Right lung (tissue), 10 donors: ENCODE data around the gene LTC4S. TPM values are rescaled to one million over a fixed set of nuclear protein-coding genes. Genes with fewer than 3 reads are reported as not detected.
A peak's percentile ranks its signal among the peaks of the same experiment; 100 is the strongest.
"Not testable (repeated sequence)": the region's sequence is repeated elsewhere in the genome, so short reads cannot be mapped to it uniquely, and the experiment has no call there.

ENCODE experiments used
- DNase-seq, 2 donors: peaks; one replicate each; pipeline ENCODE4 v3.0.0-alpha.2; 2013
- long read RNA-seq, 8 donors: transcript quantifications; one replicate each; lab custom pipeline, GENCODE V29; 2026
- polyA plus RNA-seq, 5 donors: library from polyadenylated mRNA; unstranded; fragments of 120-200 nt; gene quantifications; one replicate each; pipeline versions ENCODE4 v1.2.1 to v1.2.3, GENCODE V29; 2013; ENCODE audit warnings: inconsistent platforms in 1 of 5, low replicate concordance in 1 of 5; ENCODE audit not compliant: insufficient read length in 5 of 5, insufficient read depth in 1 of 5

The LTC4S gene, protein sequence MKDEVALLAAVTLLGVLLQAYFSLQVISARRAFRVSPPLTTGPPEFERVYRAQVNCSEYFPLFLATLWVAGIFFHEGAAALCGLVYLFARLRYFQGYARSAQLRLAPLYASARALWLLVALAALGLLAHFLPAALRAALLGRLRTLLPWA
- polyA plus RNA-seq = 10 to 100 TPM in 1 of 5 donors, 1 to 10 TPM in 4; 3.0 to 10.5 (median 4.4) TPM
- long read RNA-seq, donor 1, partial matches to known transcripts = 0 of 3 reads
- long read RNA-seq, donor 1, other reads (novel, unspliced or antisense) = 0 of 3 reads
- long read RNA-seq, donor 2, partial matches to known transcripts = 0 of 2 reads
- long read RNA-seq, donor 2, other reads (novel, unspliced or antisense) = 0 of 2 reads
- long read RNA-seq, donor 3, transcript LTC4S-201 (5 exons, 666 nt) = major isoform, 10 of 10 reads
- long read RNA-seq, donor 3, partial matches to known transcripts = 0 of 10 reads
- long read RNA-seq, donor 3, other reads (novel, unspliced or antisense) = 0 of 10 reads
- long read RNA-seq, donor 4, partial matches to known transcripts = 0 of 3 reads
- long read RNA-seq, donor 4, other reads (novel, unspliced or antisense) = 0 of 3 reads
- long read RNA-seq, donor 5, partial matches to known transcripts = 0 of 5 reads
- long read RNA-seq, donor 5, other reads (novel, unspliced or antisense) = 0 of 5 reads
- long read RNA-seq, donor 6, transcript LTC4S-201 (5 exons, 666 nt) = major isoform, 6 of 9 reads
- long read RNA-seq, donor 6, partial matches to known transcripts = 0 of 9 reads
- long read RNA-seq, donor 6, other reads (novel, unspliced or antisense) = 0 of 9 reads
- long read RNA-seq, donor 7, partial matches to known transcripts = 0 of 1 reads
- long read RNA-seq, donor 7, other reads (novel, unspliced or antisense) = 0 of 1 reads
- long read RNA-seq, donor 8, partial matches to known transcripts = 0 of 1 reads
- long read RNA-seq, donor 8, other reads (novel, unspliced or antisense) = 0 of 1 reads

DNA sequence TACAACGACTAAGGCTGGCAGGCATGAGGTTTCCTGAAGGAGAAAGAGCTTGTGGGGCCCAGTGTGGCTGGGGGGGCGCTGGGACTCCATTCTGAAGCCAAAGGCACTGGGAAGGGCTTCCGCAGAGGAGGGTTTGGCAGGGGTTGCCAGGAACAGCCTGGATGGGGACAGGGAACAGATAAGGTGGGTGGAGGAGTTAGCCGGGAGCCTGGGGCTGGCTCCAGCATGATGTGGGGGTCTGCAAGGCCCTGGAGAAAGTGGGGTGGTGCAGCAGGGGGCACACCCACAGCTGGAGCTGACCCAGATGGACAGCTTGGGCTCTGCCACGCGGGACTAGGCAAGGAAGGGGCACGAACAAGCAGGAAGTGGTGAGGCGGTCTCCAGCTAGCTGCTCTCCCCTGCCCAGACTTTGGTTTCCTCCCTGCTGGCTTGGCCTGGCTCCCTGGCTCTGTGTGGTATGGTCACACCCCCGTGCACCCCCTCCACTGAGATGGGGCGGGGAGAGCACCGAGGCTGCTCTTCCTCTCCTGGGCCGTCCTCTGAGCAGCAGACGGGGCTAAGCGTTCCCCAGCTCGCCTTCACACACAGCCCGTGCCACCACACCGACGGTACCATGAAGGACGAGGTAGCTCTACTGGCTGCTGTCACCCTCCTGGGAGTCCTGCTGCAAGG lies at the start of gene LTC4S:
Gene LTC4S (plus strand): TSS at position 519 of the 672 bp plus-strand sequence. CDS start 95 bp downstream, at position 614.
- DNase-seq = no peak

DNA sequence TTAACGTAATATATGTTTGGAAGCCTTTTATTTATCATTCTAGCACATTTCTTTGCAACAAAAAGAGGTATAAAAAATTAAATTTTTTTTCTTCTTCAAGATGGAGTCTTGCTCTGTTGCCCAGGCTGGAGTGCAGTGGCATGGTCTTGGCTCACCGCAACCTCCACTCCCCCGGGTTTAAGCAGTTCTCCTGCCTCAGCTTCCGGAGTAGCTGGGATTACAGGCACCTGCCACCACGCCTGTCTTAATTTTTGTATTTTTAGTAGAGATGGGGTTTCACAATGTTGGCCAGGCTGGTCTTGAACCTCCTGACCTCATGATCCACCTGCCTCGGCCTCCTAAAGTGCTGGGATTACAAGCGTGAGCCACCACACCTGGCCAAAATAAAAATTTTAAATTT lies 49.7 kb upstream of the LTC4S start:
- DNase-seq = not testable (repeated sequence)

DNA sequence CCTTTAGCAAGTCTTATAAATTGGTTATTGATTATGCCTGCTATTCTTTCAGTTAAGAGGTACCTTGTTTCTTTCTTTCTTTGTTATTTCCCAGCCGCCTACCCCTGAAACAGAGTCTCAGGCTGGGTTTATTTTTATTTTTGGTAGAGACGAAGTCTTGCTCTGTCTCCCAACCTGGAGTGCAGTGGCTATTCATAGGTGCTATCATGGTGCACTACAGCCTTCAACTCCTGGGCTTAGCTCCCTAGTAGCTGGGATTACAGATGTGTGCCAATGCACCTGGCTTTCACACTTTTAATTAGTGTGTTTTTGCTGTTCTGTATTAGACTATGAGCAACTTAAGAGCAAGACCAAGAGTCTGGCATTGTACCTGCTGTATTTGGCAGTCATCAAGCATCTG lies 46.9 kb upstream of the LTC4S start:
- DNase-seq = no peak

DNA sequence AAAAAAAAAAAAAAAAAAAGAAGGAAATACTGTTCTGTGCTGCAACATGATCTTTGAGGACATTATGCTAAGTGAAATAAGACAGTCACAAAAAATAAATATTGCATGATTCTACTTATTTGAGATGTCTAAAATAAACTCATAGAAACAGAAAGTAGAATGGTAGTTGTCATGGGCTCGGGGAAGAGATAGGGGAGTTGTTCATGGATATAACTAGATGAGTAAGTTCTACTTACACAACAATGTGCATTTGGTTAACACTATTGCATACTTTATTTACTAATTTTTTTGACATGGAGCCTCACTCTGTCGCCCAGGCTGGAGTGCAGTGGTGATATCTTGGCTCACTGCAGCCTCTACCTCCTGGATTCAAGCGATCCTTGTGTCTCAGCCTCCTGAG lies 46.0 kb upstream of the LTC4S start:
- no peak for DNase-seq

DNA sequence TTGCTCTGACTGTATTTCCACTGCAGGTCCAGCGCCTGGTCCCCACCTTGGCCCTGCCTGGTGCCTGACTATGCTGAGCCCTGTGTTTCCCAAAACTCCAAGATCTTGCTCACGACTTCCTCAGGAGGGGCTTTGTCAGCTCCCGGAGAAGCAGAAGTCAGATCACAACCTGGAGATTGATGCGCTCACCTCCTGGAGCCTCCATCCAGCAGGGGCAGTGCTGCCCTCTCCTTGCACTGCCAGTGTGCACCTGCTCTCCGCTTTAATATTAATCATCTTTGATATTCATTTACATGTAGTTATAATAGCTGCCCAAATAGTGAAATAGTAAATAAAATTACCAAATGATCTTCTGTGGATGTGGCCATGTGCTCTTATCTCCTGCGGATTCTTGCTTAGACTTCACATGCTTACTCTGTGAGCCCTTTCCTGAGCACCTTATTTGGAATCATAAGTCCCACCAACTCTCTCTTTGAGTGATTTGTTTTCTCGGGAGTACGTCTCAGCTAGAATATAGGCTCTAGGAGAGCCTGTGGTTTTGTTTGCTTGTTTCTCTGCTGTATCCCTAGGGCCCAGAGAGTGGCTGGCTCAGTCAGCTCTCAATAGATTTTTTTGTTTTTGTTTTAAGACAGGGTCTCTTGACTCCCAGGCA lies 43.8 kb upstream of the LTC4S start:
- no peak for DNase-seq

DNA sequence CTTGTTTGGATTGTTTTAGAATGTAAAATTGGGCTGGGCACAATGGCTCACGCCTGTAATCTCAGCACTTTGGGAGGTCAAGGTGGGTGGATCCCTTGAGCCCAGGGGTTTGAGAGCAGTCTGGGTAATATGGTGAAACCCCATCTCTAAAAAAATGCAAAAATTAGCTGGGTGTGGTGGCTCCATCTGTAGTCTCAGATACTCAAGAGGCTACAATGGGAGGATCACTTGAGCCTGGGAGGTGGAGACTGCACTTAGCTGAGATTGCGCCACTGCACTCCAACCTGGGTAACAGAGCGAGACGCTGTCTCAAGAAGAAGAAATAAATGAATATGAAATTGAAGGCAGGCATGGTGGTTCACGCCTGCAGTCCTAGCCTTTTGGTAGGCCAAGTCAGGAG lies 39.8 kb upstream of the LTC4S start:
- DNase-seq = no peak

DNA sequence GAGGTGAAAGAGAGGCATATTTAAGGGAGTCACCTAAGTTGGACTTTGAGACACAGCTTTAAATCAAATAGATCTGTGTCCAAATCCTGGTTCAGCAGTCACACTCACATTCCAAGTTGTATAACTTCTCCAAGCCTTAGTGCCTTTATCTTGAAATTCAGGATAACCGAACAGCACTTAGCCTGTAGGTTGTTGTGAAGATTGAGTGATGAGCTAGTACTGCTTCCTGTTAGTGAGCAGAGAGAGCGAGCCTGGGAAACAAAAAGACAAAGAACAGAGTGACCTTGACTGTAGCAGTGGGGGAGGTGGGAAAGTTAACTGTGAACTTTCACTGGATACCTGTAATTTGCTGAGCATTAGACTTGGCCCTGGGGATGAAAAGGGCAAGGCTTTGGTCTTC lies 38.8 kb upstream of the LTC4S start:
- DNase-seq = no peak

DNA sequence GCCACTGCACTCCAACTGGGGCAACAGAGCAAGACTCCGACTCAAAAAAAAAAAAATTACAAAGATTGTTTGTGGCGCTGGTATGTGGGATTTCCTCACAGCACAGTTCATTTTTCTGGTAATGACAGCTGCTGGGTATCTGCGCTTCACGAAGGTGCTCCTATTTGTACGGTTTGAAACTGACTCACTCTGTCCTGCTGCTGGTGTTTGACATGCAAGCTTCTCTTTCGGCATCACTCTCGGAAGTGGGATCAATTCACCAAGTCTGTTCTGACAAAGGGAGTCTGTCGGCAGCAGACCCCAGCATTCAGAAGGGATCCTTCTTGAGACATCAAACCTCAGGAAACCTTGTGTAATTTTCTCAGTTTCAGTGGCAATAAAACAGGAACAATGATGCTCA lies 34.8 kb upstream of the LTC4S start:
- no peak for DNase-seq

DNA sequence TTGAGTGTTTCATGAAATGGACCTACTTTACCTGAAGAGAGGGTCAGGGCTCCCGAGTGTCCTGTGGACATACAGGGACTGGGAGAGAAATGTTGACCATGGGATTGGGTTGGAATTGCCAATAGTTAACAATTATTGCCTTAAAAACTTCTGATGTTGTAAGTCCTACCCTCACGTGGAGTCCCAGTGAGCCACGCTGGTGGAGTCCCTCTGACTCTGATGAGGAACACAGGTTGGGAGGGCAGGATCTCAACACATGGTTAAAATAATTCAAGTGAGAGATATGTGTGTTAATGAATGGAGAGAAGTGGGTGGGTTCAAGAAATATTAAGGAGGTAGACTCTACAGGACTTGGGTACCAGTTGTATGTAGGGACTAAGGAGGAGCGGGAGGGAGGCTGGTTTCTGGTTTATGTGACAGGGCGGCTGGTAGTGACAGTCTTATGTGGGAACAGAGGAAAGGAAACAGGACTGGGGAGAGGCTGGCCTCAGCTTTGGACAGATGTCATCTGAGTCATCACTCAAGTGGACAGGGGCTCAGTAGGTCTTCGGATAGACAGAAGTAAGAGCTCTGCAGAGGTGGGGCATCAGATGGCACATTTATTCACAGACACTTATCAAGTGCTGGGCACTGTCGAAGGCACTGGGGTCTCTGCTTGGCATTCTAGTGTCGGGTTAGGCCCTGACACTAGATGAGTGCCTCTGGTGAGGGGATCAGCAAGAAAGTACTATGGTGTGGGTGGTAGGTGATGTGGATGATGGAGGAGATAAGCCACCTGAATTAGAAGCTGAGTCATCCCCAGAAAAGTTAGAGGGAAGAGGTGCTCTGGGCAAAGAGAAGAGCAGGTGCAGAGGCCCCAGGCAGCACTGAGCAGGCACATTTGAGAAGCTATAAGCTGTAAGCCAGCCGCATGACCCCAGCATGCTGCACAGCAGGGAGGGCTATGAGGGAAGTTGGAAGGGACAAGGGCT lies 33.9 kb upstream of the LTC4S start:
- no peak for DNase-seq

DNA sequence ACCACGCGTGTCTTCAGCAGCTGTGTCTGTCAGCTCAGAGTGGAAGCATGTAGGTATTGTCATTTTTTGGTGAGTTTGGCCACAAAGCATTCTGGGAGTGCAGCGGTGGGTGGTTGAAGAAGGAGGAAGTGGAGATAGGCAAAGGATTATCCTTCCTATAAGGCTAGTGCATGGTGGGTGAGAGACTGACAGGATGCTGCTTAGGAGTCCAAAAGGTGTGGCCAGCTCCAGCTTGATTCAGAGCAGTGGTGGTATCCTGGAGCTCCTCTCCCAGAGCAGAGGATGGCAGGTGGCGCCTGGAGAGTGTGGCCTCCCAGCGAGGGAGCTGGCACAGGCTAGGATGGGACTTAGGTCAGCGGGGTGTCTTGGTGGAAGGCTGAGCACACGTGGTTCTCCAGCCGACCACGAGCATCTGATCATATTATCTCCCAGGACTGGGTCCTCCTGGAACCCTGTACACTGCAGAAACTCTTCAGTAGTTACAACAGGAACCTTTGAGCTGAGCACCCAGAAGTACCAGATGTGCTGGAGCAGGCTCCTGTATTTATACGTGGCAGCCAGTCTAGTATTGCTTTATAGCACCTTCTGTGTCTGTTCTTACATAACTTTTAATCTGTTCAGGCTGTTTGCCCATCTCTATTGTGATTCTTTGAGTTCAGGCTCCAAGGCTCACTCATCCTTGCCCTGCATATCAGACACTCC lies 31.6 kb upstream of the LTC4S start:
- no peak for DNase-seq

DNA sequence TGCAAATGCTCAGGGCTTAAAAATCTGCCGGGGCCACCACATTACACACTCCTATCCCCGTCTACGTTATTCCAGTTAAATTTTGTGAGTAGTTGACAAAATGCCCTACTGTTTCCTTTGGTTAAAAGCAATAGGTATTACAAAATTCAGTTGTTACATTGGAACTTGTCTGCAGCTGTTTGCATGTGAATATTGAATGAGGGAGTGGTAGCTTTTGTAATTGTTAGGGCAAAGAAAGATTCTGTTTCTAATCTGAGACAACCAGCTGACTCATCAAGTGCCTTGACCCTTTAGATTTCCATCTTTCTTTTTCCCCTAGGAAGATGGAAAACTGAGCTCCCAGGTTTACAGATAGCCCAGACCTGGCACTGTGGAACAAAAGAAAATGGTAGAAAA lies 31.0 kb upstream of the LTC4S start:
- DNase-seq = no peak

DNA sequence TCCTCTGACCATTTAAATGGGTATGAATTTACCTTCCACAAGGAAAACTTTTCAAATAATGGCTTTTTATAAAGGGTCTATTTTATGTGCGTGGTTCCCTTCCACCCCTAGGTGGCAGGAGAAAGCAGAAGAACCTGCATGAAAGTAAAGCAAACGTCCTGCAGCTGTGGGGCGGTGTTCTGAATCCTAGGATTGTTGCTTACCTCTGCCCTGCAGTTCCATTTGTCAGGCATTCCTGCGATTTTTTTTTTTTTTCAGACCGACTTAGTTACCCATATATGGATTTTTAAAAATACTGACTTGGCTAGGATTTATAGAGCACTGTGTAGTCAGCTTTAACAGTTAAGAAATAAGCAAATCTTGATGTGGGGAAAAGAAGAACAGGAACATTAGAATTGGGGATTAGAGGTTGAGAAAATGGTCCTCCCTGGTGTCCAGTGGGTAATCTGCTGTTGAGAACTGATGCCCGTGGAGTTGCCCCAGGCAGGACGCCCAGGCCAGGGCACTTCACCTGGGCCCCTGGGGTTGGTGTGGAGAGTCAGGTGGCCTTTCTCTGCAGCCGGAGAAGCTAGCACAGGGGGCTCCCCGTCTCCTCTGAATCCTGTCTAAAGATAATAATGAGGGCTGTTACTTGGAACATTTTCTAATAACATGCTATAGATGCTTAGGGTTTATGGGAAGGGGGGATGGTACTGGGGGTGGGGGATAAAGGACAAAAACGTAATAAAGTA lies 30.4 kb upstream of the LTC4S start:
- DNase-seq = peak; percentile 36 to 57

DNA sequence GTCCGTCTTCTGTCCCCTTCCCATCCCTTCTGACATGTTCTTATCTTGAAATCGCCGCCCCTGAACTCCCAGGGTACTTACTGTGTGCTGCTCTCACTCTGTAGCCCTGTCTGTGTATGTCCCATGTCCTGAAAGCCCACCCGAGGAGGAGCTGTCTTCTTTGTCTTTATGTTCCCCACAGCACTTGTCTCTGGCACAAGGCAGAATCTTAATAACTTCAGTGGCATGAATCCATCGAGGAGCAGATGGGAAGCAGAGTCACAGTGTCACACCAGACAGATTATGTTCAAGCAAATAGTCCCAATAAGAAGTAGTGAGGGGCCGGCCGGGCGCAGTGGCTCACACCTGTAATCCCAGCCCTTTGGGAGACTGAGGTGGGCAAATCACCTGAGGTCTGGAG lies 29.7 kb upstream of the LTC4S start:
- DNase-seq = no peak

DNA sequence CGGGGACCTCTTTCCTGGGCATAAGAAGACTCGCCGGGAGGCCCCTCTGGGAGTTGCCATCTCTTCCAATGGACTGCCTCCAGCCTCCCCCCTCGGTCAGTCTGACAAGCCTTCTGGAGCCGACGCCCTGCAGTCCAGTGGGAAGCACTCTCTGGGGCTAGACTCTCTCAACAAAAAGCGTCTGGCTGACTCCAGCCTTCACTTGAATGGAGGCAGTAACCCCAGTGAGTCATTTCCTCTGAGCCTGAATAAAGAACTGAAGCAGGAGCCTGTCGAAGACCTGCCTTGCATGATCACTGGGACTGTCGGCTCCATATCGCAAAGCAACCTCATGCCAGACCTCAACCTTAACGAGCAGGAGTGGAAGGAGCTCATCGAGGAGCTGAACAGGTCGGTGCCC lies 28.4 kb upstream of the LTC4S start:
- no peak for DNase-seq

DNA sequence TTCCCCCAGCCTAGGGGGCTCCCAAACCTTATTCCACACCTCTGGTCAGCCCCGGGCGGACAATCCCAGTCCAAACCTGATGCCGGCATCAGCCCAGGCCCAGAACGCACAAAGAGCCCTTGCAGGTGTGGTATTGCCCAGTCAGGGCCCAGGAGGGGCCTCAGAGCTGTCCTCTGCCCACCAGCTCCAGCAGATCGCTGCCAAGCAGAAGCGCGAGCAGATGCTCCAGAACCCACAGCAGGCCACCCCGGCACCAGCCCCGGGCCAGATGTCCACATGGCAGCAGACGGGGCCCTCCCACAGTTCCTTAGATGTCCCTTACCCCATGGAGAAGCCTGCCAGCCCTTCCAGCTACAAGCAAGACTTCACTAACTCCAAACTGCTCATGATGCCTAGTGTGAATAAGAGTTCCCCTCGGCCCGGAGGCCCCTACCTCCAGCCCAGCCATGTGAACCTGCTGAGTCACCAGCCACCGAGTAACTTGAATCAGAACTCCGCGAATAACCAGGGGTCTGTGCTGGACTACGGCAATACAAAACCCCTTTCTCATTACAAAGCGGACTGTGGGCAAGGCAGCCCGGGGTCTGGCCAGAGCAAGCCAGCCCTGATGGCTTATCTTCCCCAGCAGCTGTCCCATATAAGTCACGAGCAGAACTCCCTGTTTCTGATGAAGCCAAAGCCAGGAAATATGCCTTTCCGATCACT lies 27.6 kb upstream of the LTC4S start:
- DNase-seq = no peak

DNA sequence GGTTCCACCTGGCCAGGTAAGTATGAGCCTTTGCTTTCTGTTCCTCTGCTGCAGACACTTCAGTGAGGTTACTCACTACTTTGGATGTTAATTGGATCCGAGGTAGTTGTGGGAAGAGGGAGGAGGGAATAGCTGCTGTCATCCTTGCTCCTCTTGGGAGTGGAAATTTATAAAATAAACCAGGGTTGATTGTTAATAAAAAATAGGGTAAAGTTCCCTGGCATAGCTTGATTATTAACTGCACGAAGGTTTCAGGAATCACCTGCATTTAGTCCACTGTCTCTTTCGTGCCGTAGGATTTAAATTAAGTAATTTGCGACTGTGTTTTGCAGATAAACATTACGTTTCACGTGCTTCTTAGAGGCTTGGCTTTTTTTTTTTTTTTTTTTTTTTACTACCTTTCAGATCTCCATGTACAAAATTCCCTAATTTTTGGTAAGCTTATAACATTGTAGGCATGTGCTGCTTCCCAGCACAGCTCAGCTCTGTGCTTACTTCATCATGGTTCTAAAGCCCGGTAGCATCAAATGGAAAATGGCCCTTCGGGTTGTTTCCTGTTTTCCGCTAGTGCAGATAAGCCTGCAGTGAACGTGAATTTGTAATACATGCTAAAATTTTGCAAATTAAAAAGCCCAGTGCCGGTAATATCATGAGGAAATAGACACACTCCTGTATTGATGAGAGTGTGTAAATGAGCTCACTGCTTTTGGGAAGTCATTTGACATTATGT lies 26.9 kb upstream of the LTC4S start:
- no peak for DNase-seq

DNA sequence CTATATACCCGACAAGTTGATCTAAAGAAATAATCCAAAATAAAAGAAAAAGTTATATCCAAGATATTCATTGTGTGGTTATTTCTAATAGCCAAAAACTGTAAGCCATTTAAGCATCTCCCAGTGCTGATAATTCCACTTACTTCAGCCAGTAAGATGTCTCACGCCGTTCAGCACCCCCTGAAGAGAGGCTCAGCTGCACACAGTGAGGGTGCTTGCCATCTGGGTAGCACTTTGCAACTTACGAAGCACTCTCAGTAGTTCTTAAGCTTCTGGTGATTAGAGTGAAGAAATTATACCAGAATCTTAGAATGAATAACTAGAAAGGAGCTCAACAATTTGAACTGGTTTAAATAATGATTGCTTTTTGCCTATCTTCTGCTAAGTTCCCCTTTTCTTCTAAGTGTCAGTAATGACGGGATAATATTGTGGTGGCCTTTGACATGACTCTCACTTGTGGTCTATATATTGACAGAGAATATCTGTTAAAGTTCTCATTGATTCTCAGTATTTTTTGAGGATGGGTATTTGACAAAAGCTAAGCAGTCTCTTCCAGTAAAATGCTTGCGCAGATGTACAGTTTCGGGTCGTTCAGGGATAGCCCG lies 26.2 kb upstream of the LTC4S start:
- DNase-seq = no peak
